ENCODE results near the gene SLC9A1. TPM values are rescaled to one million over a fixed set of nuclear protein-coding genes. Genes with fewer than 3 reads are reported as not detected.

The SLC9A1 gene
- total RNA-seq, 1 donor from 2014 or later, result 27.1 TPM

- Mint-ChIP-seq H3K36me3 (ENCODE audit: low read depth) (no peaks in the 10 kb centered on the region), H3K27ac (ENCODE audit: unreplicated experiment) (no peak overlapping the region), H3K27me3 (ENCODE audit: low read depth) (no peaks in the 10 kb centered on the region), H3K9me3 (no peaks in the 10 kb centered on the region), H3K4me3 (no peak overlapping the region), H3K4me1 (peaks cover 20% of the 10 kb centered on the region)
- DNase-seq (ENCODE audit: low read depth, low spot score), result no peak
- no peak for TF ChIP-seq CTCF (conservative IDR thresholded peaks at IDR 0.05)
Measured at GRCh38 chr1:27100335-27101053, 54.4 kb downstream of the SLC9A1 start.

GRCh38 chr1:27099587-27100334 lies 55.2 kb downstream of the SLC9A1 start:
- no peak for TF ChIP-seq CTCF (conservative IDR thresholded peaks at IDR 0.05)
- H3K27me3 Mint-ChIP-seq (ENCODE audit: low read depth), result no peaks in the 10 kb centered on the region
- no peaks in the 10 kb centered on the region for H3K36me3 Mint-ChIP-seq (ENCODE audit: low read depth)
- peak overlapping the region; percentile 2 for H3K4me3 Mint-ChIP-seq
- no peaks in the 10 kb centered on the region for H3K9me3 Mint-ChIP-seq
- peak overlapping the region; percentile 48 for H3K27ac Mint-ChIP-seq (ENCODE audit: unreplicated experiment)
- H3K4me1 Mint-ChIP-seq, result peaks cover 19% of the 10 kb centered on the region
- peak; percentile 28 for DNase-seq (ENCODE audit: low read depth, low spot score)

GRCh38 chr1:27099135-27099586 lies 55.8 kb downstream of the SLC9A1 start:
- no peak for DNase-seq (ENCODE audit: low read depth, low spot score)
- H3K4me3 Mint-ChIP-seq, result peak overlapping the region; percentile 2
- peaks cover 19% of the 10 kb centered on the region for H3K4me1 Mint-ChIP-seq
- no peaks in the 10 kb centered on the region for H3K9me3 Mint-ChIP-seq
- H3K36me3 Mint-ChIP-seq (ENCODE audit: low read depth), result no peaks in the 10 kb centered on the region
- TF ChIP-seq CTCF (conservative IDR thresholded peaks at IDR 0.05), result no peak
- H3K27ac Mint-ChIP-seq (ENCODE audit: unreplicated experiment), result peak overlapping the region; percentile 48
- H3K27me3 Mint-ChIP-seq (ENCODE audit: low read depth), result no peaks in the 10 kb centered on the region

- TF ChIP-seq CTCF (conservative IDR thresholded peaks at IDR 0.05), result no peak
- Mint-ChIP-seq H3K4me1 (peaks cover 19% of the 10 kb centered on the region), H3K9me3 (no peaks in the 10 kb centered on the region), H3K4me3 (no peak overlapping the region), H3K27me3 (ENCODE audit: low read depth) (no peaks in the 10 kb centered on the region), H3K27ac (ENCODE audit: unreplicated experiment) (peak overlapping the region; percentile 48), H3K36me3 (ENCODE audit: low read depth) (no peaks in the 10 kb centered on the region)
- DNase-seq (ENCODE audit: low read depth, low spot score), result no peak
Measured at GRCh38 chr1:27098431-27099134, 56.3 kb downstream of the SLC9A1 start.

- Mint-ChIP-seq H3K4me1 (peaks cover 19% of the 10 kb centered on the region), H3K27me3 (ENCODE audit: low read depth) (no peaks in the 10 kb centered on the region), H3K4me3 (no peak overlapping the region), H3K9me3 (no peaks in the 10 kb centered on the region), H3K36me3 (ENCODE audit: low read depth) (no peaks in the 10 kb centered on the region), H3K27ac (ENCODE audit: unreplicated experiment) (no peak overlapping the region)
- TF ChIP-seq CTCF (conservative IDR thresholded peaks at IDR 0.05), result peak; percentile 98
- DNase-seq (ENCODE audit: low read depth, low spot score), result peak; percentile 82
Measured at GRCh38 chr1:27097484-27097917, 57.4 kb downstream of the SLC9A1 start.

Data from neural crest cell (in vitro differentiated cells).